ENCODE data around the gene STK35. TPM values are rescaled to one million over a fixed set of nuclear protein-coding genes. Genes with fewer than 3 reads are reported as not detected.

The STK35 gene
- total and polyA plus RNA-seq, 2 of the 13 experiments (the other 11 are each of a cell fraction or from before 2014, with no cell fraction given), result 27.4 to 29.8 TPM

GRCh38 chr20:2132461-2132901, 30.9 kb downstream of the STK35 start:
- Histone ChIP-seq H3K4me3 (replicated peaks in 1 of 3; ENCODE audit: insufficient read depth in 1 of 3, low read depth in 2 of 3, low read length in 3 of 3) (no peak overlapping the region), H3K79me2 (ENCODE audit: insufficient read depth, low read length) (peaks cover 67% of the 10 kb centered on the region), H3K9me3 (ENCODE audit: low read length) (no peaks in the 10 kb centered on the region), H3K27ac (ENCODE audit: extremely low read length, insufficient read depth, low read length) (no peak overlapping the region), H3K9ac (ENCODE audit: insufficient read depth, low read depth, low read length) (no peak overlapping the region), H3K36me3 (replicated peaks in 1 of 2; ENCODE audit: control insufficient read depth in 1 of 2, insufficient read depth in 2 of 2, low read length in 2 of 2) (peaks cover 30 to 60% of the 10 kb centered on the region in 2 experiments), H2AFZ (ENCODE audit: low read length) (no peak overlapping the region), H3K4me2 (ENCODE audit: low read depth, low read length) (no peak overlapping the region), H3K4me1 (ENCODE audit: insufficient read depth, low read length) (peaks cover 18% of the 10 kb centered on the region), H4K20me1 (ENCODE audit: insufficient read depth, low read length) (peaks cover 59% of the 10 kb centered on the region), H3K27me3 (ENCODE audit: control insufficient read depth in 1 of 2, insufficient read depth in 2 of 2, low read length in 2 of 2) (no peaks in the 10 kb centered on the region)
- ChIA-PET POLR2A (no interaction called here), CTCF (ENCODE audit: low intra/inter-chr PET ratio, low total read pairs) (no interaction called here)
- ATAC-seq (no peak), DNase-seq (ENCODE audit: low spot score) (no peak), FAIRE-seq (no peak)
- no TSS peak for BruUV-seq (replicated peaks)
- no peak for TF ChIP-seq STAT6 (CRISPR knock-in tag; IDR thresholded peaks at IDR 0.05; ENCODE audit: borderline replicate concordance)
- no peak for TF ChIP-seq ZNF782 (CRISPR knock-in tag; IDR thresholded peaks at IDR 0.05; ENCODE audit: borderline replicate concordance)
- no peak for TF ChIP-seq ZNF10 (CRISPR knock-in tag; IDR thresholded peaks at IDR 0.05; ENCODE audit: borderline replicate concordance, low read depth)
- 0 out of 2 replicates have a peak, but pooled peaks have one; percentile 22 for TF ChIP-seq SPEN (CRISPR knock-in tag; IDR thresholded peaks at IDR 0.05; ENCODE audit: low read depth)
- no peak for TF ChIP-seq ZNF790 (CRISPR knock-in tag; IDR thresholded peaks at IDR 0.05; ENCODE audit: borderline replicate concordance)
- TF ChIP-seq THAP7 (CRISPR knock-in tag; IDR thresholded peaks at IDR 0.05), result no peak
- no peak for TF ChIP-seq ZFP36 (IDR thresholded peaks at IDR 0.05; ENCODE audit: borderline replicate concordance, low read depth, low read length, partially characterized antibody)
- TF ChIP-seq GABPA (IDR thresholded peaks at IDR 0.05; ENCODE audit: low read depth, low read length), result peak; percentile 7; the same call in 1 of the 2 replicates
- TF ChIP-seq GABPA (CRISPR knock-in tag; IDR thresholded peaks at IDR 0.05; ENCODE audit: low read depth), result no peak
- no peak for TF ChIP-seq ETS1 (CRISPR knock-in tag; IDR thresholded peaks at IDR 0.05)
- TF ChIP-seq ZNF512 (CRISPR knock-in tag; IDR thresholded peaks at IDR 0.05), result no peak
- 0 out of 2 replicates have a peak, but pooled peaks have one; percentile 49 for TF ChIP-seq ZNF567 (CRISPR knock-in tag; IDR thresholded peaks at IDR 0.05; ENCODE audit: borderline replicate concordance)
- TF ChIP-seq E2F2 (CRISPR knock-in tag; IDR thresholded peaks at IDR 0.05; ENCODE audit: borderline replicate concordance), result no peak
- TF ChIP-seq ETV5 (CRISPR knock-in tag; IDR thresholded peaks at IDR 0.05; ENCODE audit: borderline replicate concordance), result no peak
- TF ChIP-seq ZNF549 (CRISPR knock-in tag; IDR thresholded peaks at IDR 0.05), result no peak
- WGBS (ENCODE audit: low lambda C conversion rate), result 92% methylated on average over 3 of the region's 3 CpGs
- in situ Hi-C loops (cut with HindIII; ENCODE audit: extremely low pct_ligation_motif_present, low pct_unique_long_range_greater_than_20kb) (no loop called here), intact Hi-C loops (cut with micrococcal nuclease; ENCODE audit: unreplicated experiment) (no loop called here)

All from HepG2 (cell line).